ENCODE data around the gene PINLYP. TPM values are rescaled to one million over a fixed set of nuclear protein-coding genes. Genes with fewer than 3 reads are reported as not detected.
"Not testable (repeated sequence)": the region's sequence is repeated elsewhere in the genome, so short reads cannot be mapped to it uniquely, and the experiment has no call there.

PINLYP gene
- total RNA-seq, 1 donor from 2014 or later = 1.0 TPM

DNA sequence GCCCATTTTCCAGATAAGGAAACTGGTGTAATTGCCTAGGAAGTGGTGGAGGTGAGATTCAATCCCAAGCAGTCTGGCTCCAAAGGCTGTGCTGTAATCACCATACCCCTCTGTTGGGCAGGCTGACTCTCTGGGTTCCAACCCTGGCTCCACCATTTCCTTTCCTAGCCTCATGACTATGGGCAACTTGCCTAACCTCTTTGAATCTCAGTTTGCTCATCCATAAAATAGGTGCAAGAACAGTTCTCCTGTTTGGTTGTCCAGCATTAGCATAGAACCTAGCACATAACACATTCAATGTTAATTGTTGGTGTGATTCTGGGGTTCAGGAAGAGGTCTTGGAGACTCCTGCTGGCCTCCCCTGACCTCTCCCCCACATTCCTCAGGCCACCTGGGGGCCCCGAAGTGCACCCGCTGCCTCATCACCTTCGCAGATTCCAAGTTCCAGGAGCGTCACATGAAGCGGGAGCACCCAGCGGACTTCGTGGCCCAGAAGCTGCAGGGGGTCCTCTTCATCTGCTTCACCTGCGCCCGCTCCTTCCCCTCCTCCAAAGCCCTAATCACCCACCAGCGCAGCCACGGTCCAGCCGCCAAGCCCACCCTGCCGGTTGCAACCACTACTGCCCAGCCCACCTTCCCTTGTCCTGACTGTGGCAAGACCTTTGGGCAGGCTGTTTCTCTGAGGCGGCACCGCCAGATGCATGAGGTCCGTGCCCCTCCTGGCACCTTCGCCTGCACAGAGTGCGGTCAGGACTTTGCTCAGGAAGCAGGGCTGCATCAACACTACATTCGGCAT is 23.0 kb downstream of the PINLYP start:
- Histone ChIP-seq H3K27me3 (ENCODE audit: low read depth) (no peaks in the 10 kb centered on the region), H3K36me3 (peaks cover 38% of the 10 kb centered on the region), H3K27ac (replicated peaks) (no peak overlapping the region), H3K4me3 (no peak overlapping the region), H3K9me3 (replicated peaks) (no peaks in the 10 kb centered on the region), H3K4me1 (peaks cover 52% of the 10 kb centered on the region)
- no peak for DNase-seq
- intact Hi-C loops (cut with micrococcal nuclease) = no loop called here
- TF ChIP-seq, protein P1, sequence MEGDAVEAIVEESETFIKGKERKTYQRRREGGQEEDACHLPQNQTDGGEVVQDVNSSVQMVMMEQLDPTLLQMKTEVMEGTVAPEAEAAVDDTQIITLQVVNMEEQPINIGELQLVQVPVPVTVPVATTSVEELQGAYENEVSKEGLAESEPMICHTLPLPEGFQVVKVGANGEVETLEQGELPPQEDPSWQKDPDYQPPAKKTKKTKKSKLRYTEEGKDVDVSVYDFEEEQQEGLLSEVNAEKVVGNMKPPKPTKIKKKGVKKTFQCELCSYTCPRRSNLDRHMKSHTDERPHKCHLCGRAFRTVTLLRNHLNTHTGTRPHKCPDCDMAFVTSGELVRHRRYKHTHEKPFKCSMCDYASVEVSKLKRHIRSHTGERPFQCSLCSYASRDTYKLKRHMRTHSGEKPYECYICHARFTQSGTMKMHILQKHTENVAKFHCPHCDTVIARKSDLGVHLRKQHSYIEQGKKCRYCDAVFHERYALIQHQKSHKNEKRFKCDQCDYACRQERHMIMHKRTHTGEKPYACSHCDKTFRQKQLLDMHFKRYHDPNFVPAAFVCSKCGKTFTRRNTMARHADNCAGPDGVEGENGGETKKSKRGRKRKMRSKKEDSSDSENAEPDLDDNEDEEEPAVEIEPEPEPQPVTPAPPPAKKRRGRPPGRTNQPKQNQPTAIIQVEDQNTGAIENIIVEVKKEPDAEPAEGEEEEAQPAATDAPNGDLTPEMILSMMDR (IDR thresholded peaks at IDR 0.05; ENCODE audit: borderline replicate concordance) = no peak

- peaks cover 41% of the 10 kb centered on the region for H3K4me1 ChIP-seq
- no peaks in the 10 kb centered on the region for H3K9me3 ChIP-seq (replicated peaks)
- no peak for DNase-seq
- H3K36me3 ChIP-seq = peaks cover 30% of the 10 kb centered on the region
- intact Hi-C loops (cut with micrococcal nuclease) = no loop called here
- H3K27me3 ChIP-seq (ENCODE audit: low read depth) = no peaks in the 10 kb centered on the region
- H3K4me3 ChIP-seq = no peak overlapping the region
- no peak overlapping the region for H3K27ac ChIP-seq (replicated peaks)
- TF ChIP-seq, protein P1 (IDR thresholded peaks at IDR 0.05; ENCODE audit: borderline replicate concordance) = no peak
These were observed 24.2 kb downstream of the PINLYP start for GRCh38 chr19:43599635-43600295.

- Histone ChIP-seq H3K36me3 (peaks cover 30% of the 10 kb centered on the region), H3K4me1 (peaks cover 36% of the 10 kb centered on the region)
- H3K9me3 ChIP-seq (replicated peaks); H3K27me3 ChIP-seq (ENCODE audit: low read depth); DNase-seq; intact Hi-C loops (cut with micrococcal nuclease); H3K4me3 ChIP-seq; H3K27ac ChIP-seq (replicated peaks): not testable (repeated sequence)
These were observed 24.7 kb downstream of the PINLYP start for GRCh38 chr19:43600326-43600725.

DNA sequence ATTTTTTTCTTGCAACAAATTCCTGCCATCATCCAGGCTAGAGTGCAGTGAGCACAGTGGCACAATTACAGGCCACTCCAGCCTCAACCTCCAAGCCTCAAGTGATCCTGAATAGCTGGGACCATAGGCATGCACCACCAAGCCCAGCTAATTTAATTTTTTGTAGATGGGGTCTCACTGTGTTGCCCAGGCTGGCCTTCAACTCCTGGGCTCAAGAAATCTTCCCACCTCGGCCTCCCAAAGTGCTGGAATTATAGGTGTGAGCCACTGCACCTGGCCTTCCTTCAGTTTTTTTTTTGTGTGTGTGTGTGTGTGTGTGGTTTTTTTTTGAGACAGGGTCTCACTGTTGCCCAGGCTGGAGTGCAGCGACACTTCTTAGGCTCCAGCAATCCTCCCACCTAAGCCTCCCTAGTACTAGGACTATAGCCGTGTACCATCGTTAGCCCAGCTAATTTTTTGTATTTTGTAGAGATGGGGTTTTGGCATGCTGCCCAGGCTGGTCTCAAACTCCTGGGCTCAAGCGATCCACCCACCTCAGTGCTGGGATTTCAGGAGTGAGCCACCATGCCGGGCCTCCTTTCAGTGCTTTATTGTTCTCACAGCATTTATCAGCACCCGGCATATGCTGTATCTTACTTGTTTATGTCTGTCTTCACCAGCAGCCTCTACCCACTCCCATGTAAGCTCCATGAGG is 30.4 kb downstream of the PINLYP start:
- TF ChIP-seq, protein P1 (IDR thresholded peaks at IDR 0.05; ENCODE audit: borderline replicate concordance) = no peak
- peaks cover 22% of the 10 kb centered on the region for H3K36me3 ChIP-seq

GRCh38 chr19:43606569-43607229 is 31.1 kb downstream of the PINLYP start:
- H3K27me3 ChIP-seq (ENCODE audit: low read depth) = no peaks in the 10 kb centered on the region
- H3K36me3 ChIP-seq = peaks cover 19% of the 10 kb centered on the region
- intact Hi-C loops (cut with micrococcal nuclease) = no loop called here
- no peak overlapping the region for H3K4me3 ChIP-seq
- TF ChIP-seq, protein P1 (IDR thresholded peaks at IDR 0.05; ENCODE audit: borderline replicate concordance) = no peak
- H3K27ac ChIP-seq (replicated peaks) = no peak overlapping the region
- no peaks in the 10 kb centered on the region for H3K9me3 ChIP-seq (replicated peaks)
- no peak for DNase-seq
- H3K4me1 ChIP-seq = peaks cover 4% of the 10 kb centered on the region

More for the DNA sequence above, 30.4 kb downstream of the PINLYP start:
- no peak overlapping the region for H3K4me3 ChIP-seq
- no peaks in the 10 kb centered on the region for H3K9me3 ChIP-seq (replicated peaks)
- DNase-seq = no peak
- intact Hi-C loops (cut with micrococcal nuclease) = no loop called here
- H3K27ac ChIP-seq (replicated peaks) = no peak overlapping the region
- H3K4me1 ChIP-seq = peaks cover 11% of the 10 kb centered on the region
- no peaks in the 10 kb centered on the region for H3K27me3 ChIP-seq (ENCODE audit: low read depth)
